Liver (tissue), 3 donors: ENCODE data around the gene GHRL.

ENCODE experiments used
- CTCF ChIP-seq: fragments of 150-350 bp; IDR thresholded peaks from 2 replicates; pipeline ENCODE4 v1.5.1; 2017; ENCODE audit warnings: improper control_type of control experiment, low read depth, low read length; ENCODE audit not compliant: missing input control
- FOXA1 ChIP-seq: IDR thresholded peaks from 2 replicates; pipeline ENCODE4 v1.6.1; 2016; ENCODE audit warnings: antibody characterized with exemption
- FOXA2 ChIP-seq: IDR thresholded peaks from 2 replicates; pipeline ENCODE4 v1.6.1; 2016; ENCODE audit warnings: antibody characterized with exemption
- HNF4G ChIP-seq: IDR thresholded peaks from 2 replicates; pipeline ENCODE4 v1.6.1; 2016; ENCODE audit warnings: antibody characterized with exemption
- MAX ChIP-seq: IDR thresholded peaks from 2 replicates; pipeline ENCODE4 v1.6.1; 2016; ENCODE audit warnings: antibody characterized with exemption
- SP1 ChIP-seq: IDR thresholded peaks from 2 replicates; pipeline ENCODE4 v1.6.1; 2018; ENCODE audit warnings: antibody characterized with exemption, mild to moderate bottlenecking
- TAF1 ChIP-seq: conservative IDR thresholded peaks from 2 replicates; pipeline ENCODE4 v1.6.1; 2016; ENCODE audit warnings: antibody characterized with exemption, mild to moderate bottlenecking
- TF ChIP-seq, protein P1 (sequence below): IDR thresholded peaks from 2 replicates; pipeline ENCODE4 v1.6.1; 2016; ENCODE audit warnings: antibody characterized with exemption, mild to moderate bottlenecking
- donor health status: healthy.
- donor health status: healthy.

- peak; percentile 40 for TF ChIP-seq CTCF
- TF ChIP-seq MAX = no peak
- no peak for TF ChIP-seq FOXA1
- no peak for TF ChIP-seq TAF1
- TF ChIP-seq, protein P1, sequence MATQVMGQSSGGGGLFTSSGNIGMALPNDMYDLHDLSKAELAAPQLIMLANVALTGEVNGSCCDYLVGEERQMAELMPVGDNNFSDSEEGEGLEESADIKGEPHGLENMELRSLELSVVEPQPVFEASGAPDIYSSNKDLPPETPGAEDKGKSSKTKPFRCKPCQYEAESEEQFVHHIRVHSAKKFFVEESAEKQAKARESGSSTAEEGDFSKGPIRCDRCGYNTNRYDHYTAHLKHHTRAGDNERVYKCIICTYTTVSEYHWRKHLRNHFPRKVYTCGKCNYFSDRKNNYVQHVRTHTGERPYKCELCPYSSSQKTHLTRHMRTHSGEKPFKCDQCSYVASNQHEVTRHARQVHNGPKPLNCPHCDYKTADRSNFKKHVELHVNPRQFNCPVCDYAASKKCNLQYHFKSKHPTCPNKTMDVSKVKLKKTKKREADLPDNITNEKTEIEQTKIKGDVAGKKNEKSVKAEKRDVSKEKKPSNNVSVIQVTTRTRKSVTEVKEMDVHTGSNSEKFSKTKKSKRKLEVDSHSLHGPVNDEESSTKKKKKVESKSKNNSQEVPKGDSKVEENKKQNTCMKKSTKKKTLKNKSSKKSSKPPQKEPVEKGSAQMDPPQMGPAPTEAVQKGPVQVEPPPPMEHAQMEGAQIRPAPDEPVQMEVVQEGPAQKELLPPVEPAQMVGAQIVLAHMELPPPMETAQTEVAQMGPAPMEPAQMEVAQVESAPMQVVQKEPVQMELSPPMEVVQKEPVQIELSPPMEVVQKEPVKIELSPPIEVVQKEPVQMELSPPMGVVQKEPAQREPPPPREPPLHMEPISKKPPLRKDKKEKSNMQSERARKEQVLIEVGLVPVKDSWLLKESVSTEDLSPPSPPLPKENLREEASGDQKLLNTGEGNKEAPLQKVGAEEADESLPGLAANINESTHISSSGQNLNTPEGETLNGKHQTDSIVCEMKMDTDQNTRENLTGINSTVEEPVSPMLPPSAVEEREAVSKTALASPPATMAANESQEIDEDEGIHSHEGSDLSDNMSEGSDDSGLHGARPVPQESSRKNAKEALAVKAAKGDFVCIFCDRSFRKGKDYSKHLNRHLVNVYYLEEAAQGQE = no peak
- no peak for TF ChIP-seq SP1
- no peak for TF ChIP-seq FOXA2
- TF ChIP-seq HNF4G = no peak
Observed at GRCh38 chr3:10263646-10264363, 28.9 kb downstream of the GHRL start.
